ENCODE measurements around the gene PGR. TPM values are rescaled to one million over a fixed set of nuclear protein-coding genes. Genes with fewer than 3 reads are reported as not detected.
"Not testable (repeated sequence)": the region's sequence is repeated elsewhere in the genome, so short reads cannot be mapped to it uniquely, and the experiment has no call there.

Gene PGR
- polyA plus RNA-seq, 4 donors = 0.02 to 0.03 (median 0.03) TPM

- not testable (repeated sequence) for DNase-seq (ENCODE audit: low read depth in 4 of 4, low spot score in 2 of 4)
Observed at GRCh38 chr11:101013702-101014101, 115.9 kb downstream of the PGR start.

DNA sequence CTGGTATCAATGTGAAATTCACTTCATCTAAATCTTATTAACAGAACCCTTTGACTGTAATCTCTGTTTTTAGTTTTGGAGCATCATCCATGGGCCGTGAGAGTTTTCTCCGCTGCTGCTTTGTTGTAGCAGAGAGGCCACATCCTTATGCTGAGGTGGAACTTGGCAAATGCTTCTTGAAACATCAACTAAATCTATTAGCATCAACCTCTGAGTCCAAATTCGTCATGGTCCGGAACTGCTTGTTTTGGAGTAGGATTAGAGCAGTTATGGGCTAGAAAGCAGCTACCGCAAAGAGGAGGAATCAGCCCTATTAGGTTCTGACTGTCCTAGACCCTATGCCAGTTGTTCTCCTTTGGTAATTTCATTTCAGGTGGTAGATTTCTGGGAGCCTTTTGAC lies 117.7 kb downstream of the PGR start:
- DNase-seq (ENCODE audit: low read depth in 4 of 4, low spot score in 2 of 4) = no peak

GRCh38 chr11:101010899-101011298 lies 118.7 kb downstream of the PGR start:
- no peak for DNase-seq (ENCODE audit: low read depth in 4 of 4, low spot score in 2 of 4)

- no peak for DNase-seq (ENCODE audit: low read depth in 4 of 4, low spot score in 2 of 4)
Observed at GRCh38 chr11:101009690-101010055, 119.9 kb downstream of the PGR start.

GRCh38 chr11:101008961-101009689 lies 120.5 kb downstream of the PGR start:
- DNase-seq (ENCODE audit: low read depth in 4 of 4, low spot score in 2 of 4) = no peak

- DNase-seq (ENCODE audit: low read depth in 4 of 4, low spot score in 2 of 4) = no peak
Observed at GRCh38 chr11:101003468-101003867, 126.1 kb downstream of the PGR start.

GRCh38 chr11:100999756-101000155 lies 129.9 kb downstream of the PGR start:
- no peak for DNase-seq (ENCODE audit: low read depth in 4 of 4, low spot score in 2 of 4)

DNA sequence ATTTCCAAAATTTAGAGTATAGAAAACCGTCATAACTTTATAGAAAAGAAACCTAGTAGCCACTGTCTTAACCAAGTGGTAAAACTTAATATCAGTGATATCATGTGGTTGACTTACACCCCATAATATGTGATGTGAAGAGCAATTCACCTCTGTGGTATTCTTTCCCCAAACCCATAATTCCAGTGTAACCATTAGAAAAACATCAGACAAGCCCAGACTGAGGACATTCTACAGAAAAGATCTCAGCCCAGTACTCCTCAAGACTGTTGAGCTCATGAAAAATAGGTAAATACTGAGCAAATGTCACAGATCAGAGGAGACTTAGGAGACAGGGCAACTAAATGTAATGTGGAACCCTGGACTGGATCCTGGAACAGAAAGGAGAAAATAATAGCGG lies 134.6 kb downstream of the PGR start:
- no peak for DNase-seq (ENCODE audit: low read depth in 4 of 4, low spot score in 2 of 4)

DNA sequence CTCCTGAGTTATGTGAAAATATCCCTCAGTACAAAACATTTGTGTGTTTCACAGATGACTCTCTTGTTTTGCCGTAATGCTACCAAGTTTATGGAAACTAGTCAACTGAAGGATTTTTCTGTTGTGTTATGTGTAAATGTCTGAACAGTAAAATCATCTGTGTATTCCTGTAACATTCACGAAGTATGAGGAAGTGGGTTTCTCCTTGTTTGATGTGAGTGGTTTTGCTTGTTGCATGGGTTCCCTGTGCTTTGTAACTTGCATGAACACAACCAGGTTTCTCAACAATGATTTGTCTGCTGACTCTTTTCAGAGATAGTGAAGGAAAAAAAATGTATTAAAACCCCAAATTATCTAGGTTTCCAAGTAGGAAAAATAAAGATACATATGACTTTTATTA lies 138.1 kb downstream of the PGR start:
- no peak for DNase-seq (ENCODE audit: low read depth in 4 of 4, low spot score in 2 of 4)

- DNase-seq (ENCODE audit: low read depth in 4 of 4, low spot score in 2 of 4) = no peak
Observed at GRCh38 chr11:100990931-100991330, 138.7 kb downstream of the PGR start.

DNA sequence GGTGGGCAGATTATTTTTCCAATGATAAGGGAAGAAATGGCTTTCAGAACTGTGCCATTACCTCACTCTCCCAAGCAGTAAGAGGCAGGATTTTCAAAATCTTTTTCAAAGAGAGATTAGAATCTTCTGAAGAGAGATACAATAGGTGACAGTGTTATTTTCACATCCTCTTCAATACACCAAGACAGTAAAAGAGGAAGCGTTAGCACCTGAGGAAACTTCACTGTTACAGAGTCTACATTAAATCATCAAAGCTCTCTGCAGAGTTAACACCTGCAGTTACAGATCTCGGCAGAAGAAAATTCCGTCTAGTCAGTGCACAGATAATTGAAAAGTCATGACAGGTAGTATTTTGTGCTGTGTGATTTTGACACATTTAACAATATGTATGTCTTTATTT lies 144.9 kb downstream of the PGR start:
- DNase-seq (ENCODE audit: low read depth in 4 of 4, low spot score in 2 of 4) = no peak

- DNase-seq (ENCODE audit: low read depth in 4 of 4, low spot score in 2 of 4) = no peak
Observed at GRCh38 chr11:100981196-100981824, 148.3 kb downstream of the PGR start.

GRCh38 chr11:100980156-100980555 lies 149.5 kb downstream of the PGR start:
- peak in 1 of 4 donors; percentile 7 for DNase-seq (ENCODE audit: low read depth in 4 of 4, low spot score in 2 of 4)
